T-helper 22 cell (primary cell): ENCODE results near the gene POLR3GL.
"Not testable (repeated sequence)": the region's sequence is repeated elsewhere in the genome, so short reads cannot be mapped to it uniquely, and the experiment has no call there.

Source experiments
- DNase-seq: peaks from one replicate; pipeline ENCODE4 v3.0.0-alpha.2; 2020; ENCODE audit warnings: low read depth

Gene POLR3GL

DNA sequence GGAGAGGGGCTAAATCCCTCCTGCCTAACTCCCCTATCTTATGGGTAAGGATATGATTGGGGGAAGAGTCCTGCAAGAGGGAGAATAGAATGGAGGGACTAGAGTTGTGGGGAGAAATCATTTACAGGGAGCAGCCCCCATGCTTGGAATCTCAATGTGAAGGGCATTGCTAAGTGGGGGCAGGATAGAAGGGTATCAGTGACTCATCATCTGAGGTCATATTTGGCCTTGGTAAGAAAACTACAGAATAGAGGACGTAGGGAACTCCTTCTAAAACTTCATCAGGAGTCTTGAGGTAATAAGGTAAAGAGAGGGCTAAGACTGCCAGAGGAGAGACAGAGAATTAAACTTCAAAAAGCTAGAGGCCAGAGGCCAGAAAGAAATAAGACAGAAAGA lies 56.6 kb downstream of the POLR3GL start:
- DNase-seq = no peak

- DNase-seq = no peak
Observed at GRCh38 chr1:146021622-146022402, 57.3 kb downstream of the POLR3GL start, which contains the start of gene HJV. HJV (minus strand) TSS chr1:146021735; CDS start chr1:146020231, 1,504 bp downstream.

DNA sequence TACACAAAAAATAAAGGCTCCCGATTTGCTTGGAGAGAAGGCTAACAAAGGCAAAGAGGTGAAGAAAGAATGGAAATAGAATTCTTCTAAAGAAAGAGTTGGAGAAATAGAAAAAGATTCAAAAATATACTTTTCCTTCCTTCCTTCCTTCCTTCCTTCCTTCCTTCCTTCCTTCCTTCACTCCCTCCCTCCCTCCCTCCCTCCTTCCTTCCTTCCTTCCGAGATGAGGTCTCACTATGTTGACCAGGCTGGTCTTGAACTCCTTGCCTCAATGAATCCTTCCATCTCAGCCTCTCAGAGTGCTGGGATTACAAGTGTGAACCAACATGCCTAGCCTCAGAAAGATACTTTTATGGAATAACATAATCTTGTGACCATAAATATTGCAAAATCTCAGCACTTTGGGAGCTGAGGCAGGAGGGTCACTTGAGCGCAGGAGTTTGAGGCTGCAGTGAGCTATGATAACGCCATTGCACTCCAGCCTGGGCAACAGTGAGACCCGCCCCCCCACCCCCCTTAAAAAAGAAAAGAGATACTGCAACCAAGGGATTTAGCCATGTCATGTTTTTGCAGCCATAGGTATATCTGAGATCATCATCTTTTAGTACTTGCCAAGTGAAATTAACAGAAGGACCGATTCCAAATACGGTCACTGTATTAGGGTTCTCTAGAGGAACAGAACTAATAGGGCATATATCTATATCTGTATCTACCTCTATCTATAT lies 58.1 kb downstream of the POLR3GL start:
- no peak for DNase-seq

DNA sequence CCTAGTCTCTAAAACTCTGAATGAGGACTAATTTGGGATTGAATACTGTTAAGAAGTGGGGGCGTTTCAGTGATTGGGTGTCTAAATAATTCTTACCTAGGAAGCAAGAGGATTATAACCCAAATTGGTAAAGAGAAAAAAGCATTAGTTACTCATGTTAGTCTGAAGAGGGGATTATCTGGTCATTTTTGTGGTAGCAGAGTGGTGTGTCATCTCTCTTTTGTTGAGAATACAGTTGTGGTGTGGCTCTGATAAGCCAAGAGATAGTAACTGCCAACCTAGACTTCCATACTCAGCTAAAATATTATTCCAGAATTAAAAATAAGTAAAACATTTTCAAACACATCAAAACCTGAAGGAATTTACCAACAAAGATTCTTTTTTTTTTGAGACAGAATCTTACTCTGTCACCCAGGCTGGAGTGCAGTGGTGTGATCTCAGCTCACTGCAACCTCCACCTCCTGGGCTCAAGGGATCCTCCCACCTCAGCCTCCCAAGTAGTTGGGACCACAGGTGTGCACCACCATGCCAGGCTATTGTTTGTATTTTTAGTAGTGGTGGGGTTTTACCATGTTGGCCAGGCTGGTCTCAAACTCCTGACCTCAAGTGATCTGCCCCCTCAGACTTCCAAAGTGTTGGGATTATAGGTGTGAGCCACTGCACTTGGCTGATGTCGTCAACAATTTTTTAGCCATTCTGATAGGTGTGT lies 61.5 kb downstream of the POLR3GL start:
- DNase-seq = not testable (repeated sequence)

- not testable (repeated sequence) for DNase-seq
Observed at GRCh38 chr1:146026650-146027049, 62.2 kb downstream of the POLR3GL start.
